GM12872 (cell line): ENCODE measurements around the gene AGBL3.

Experiments used
- TF ChIP-seq, protein P1 (sequence below): IDR thresholded peaks from 3 replicates; pipeline ENCODE4 v1.5.1; 2011; ENCODE audit warnings: low read depth, mild to moderate bottlenecking, low read length, moderate library complexity; ENCODE audit not compliant: insufficient read depth

The AGBL3 gene

DNA sequence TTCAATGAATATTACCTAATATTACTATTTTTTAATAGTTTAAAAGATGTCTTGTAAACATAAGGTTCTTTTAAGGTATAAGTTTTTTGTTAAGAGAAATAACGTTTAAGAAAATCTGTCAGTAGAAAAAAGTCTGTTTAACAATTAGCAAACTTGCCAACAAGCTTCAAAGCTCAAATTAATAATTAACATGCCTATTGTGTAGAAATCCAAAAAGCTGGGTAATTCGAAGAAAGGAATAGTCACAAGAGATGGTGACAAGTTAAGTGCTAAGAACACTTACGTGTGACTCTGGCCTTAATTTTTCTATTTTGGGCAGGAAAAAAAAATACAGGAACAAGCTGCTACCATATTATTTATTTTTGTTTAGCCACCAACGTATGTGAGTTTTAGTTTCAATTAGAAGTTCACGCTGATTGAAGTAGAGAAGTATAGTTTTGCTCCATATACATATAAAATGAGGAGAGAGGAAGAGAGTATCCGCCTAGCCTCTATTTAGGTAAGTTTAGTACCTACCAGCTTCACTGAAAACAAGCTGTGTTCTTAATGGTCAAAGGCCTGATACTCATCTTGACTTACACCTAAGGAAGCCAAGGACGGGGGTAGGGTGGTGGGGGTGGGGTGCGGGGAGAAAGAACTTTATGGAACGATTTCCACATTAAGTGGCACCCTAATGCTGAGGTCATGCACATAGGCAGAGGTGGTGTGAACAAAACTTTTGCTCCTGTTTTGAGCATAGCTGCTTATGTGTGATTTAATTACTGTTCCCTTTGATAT is 43.4 kb upstream of the AGBL3 start:
- TF ChIP-seq, protein P1, sequence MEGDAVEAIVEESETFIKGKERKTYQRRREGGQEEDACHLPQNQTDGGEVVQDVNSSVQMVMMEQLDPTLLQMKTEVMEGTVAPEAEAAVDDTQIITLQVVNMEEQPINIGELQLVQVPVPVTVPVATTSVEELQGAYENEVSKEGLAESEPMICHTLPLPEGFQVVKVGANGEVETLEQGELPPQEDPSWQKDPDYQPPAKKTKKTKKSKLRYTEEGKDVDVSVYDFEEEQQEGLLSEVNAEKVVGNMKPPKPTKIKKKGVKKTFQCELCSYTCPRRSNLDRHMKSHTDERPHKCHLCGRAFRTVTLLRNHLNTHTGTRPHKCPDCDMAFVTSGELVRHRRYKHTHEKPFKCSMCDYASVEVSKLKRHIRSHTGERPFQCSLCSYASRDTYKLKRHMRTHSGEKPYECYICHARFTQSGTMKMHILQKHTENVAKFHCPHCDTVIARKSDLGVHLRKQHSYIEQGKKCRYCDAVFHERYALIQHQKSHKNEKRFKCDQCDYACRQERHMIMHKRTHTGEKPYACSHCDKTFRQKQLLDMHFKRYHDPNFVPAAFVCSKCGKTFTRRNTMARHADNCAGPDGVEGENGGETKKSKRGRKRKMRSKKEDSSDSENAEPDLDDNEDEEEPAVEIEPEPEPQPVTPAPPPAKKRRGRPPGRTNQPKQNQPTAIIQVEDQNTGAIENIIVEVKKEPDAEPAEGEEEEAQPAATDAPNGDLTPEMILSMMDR: no peak

DNA sequence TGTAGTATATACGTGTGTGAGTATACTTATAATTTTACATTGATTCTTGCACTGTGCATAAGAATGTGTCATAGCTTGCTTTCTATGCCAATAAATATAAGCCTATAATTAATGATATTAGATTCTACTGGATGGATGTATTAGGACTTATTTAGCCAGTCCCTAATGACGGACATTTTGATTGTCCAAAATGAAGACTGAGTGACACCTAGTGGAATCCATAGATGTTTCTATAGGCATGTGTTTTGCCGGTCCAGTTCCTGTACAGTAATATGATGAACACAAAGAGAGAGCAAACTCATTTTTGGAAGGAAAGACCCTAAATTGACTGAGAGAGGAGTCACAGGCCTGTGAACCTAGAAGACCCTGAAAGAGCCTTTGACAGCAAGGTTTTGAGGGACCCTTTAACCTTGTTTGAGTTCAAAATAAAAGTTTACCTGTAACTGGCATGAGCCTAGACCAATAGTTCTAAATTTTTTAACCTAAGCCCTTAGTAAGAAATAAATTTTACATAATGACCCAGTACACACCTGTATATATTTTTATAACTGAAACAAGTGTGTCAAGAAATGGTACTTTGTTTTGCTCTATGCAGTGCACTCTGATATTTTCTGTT is 42.4 kb upstream of the AGBL3 start:
- TF ChIP-seq, protein P1: peak; percentile 52

DNA sequence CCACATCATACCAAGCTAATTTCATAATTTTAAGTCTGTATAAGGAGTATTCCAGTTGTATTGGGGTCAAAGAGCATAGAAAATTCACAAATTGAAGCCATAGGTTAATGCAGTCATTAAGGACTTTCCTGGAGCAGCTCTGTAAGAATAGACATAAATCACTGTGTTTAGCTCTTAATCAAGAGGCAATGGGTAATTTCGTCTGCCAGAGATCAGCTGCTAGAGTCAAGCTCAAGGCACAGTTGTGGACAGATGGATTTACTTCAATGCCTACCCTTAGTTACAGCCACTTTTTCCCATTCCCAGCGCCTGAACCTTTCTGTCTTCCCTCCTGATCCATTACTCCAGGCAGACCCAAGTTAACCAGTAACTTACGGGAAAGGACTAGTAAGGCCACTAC is 40.6 kb upstream of the AGBL3 start:
- TF ChIP-seq, protein P1: no peak

DNA sequence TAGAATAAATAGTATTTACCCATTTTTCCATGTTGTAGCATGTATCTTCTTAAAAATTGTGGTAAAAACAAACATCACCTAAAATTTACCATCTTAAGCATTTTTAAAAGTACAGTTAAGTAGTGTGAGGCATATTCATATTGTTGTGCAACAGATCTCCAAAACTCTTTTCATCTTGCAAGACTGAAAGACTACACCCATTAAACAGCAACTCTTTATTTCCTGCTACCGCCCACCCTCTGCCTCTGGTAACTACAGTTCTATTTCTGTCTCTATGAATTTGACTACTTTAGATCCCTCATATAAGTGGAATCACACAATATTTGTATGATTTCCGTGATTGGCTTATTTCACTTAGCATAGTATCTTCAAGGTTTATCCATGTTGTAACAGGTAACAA is 40.0 kb upstream of the AGBL3 start:
- TF ChIP-seq, protein P1: no peak

DNA sequence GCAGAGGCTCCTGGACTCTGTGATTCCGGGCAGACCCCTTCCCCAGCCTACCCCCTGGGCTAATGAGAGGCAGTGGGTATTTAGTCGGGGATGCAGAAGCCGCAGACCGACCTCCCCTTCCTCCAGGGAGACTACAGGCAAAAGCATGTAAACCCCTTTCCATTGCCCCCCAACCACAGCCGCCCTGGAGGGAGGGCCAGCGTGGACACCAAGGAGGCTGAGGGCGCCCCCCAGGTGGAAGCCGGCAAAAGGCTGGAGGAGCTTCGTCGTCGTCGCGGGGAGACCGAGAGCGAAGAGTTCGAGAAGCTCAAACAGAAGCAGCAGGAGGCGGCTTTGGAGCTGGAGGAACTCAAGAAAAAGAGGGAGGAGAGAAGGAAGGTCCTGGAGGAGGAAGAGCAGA is 39.0 kb upstream of the AGBL3 start:
- TF ChIP-seq, protein P1: no peak

DNA sequence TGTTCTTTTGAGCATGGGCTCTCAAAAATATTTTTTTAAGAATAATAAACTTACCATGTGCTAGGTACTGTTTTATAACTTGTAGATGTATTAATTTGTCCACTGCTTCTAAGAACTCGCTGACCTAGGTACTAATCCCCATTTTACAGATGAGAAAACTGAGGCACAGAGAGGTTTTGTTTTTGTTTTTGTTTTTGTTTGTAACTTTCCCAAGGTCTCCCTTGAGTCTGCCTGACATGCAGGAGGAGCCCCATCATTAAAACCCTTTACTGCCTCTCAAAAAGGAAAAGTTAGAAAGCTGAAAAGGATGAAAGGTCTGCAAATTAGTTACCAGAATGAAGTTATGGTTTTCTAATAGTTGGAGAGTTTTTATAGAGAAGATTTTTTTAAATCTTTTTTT is 38.5 kb upstream of the AGBL3 start:
- TF ChIP-seq, protein P1: no peak

DNA sequence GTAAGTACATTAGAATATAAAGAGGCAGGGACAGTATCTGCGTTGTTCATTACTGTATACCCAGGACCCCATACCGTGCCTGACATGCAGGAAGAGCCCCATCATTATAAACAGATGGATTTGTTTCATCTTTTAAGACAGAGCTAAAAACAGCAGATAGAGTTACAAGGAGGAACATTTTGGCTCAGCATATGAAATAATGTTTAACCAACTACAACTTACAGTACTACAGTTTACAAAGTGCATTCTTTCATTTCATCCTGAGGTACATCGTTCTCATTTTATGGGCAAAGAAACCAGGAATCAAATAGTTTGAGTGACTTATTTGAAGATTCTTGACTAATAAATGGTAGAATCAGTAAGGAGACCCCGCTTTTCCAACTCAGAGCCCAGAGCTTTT is 38.1 kb upstream of the AGBL3 start:
- TF ChIP-seq, protein P1: no peak
